GM13976 (cell line): ENCODE results near the gene LPCAT4.

Experiments used
- DNase-seq: peaks from one replicate; pipeline ENCODE4 v3.0.0; 2012; ENCODE audit warnings: low spot score
- in situ Hi-C: fragments of 300-500 bp; cut with MboI; formaldehyde crosslinking; loops from one replicate; pipeline ENCODE4 v1.12.0; 2022; ENCODE audit warnings: low sequenced_read_pairs, mixed read lengths, inconsistent platforms; ENCODE audit not compliant: unreplicated experiment
- TF ChIP-seq, protein P1 (sequence below): IDR thresholded peaks from 2 replicates; pipeline ENCODE4 v1.5.1; 2012; ENCODE audit warnings: borderline replicate concordance, mild to moderate bottlenecking; ENCODE audit not compliant: insufficient read depth; ENCODE audit errors: extremely low read depth, missing control alignments, control extremely low read depth

LPCAT4 gene

DNA sequence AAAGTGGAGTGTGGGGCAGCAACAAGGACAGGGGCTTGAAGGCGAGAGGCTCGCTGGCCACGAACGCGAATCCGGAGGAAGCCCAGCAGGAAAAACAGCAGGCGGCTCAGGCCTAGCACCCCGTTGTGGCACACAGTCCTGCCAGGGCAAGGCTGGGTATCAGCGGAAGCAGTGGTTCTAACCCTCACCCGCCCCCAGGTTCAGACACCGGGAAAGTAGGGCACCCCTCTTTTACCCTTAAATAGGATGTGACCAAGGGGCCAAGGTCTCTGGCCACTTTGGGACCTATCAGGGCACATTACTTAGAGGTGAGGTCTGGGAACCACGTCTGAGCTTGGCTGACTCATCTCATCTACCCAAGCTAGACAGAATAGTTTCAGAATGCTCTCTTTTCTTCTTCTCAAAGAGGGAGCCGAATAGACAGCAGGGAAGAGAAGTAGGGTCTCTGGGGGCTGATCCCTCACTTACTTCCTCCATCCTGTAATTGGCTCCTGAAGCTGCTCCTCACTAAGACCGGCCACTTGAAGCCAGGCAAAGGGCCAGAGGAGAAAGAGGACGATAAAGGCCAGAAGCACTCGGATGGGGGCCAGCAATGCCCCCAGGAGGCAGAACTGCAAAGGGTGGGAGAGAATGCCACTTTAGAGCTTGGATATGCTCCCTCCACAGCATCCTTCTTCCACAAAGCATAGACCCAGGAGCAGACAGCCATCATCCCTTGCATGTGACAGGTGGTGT lies 1.7 kb downstream of the LPCAT4 start:
- TF ChIP-seq, protein P1, sequence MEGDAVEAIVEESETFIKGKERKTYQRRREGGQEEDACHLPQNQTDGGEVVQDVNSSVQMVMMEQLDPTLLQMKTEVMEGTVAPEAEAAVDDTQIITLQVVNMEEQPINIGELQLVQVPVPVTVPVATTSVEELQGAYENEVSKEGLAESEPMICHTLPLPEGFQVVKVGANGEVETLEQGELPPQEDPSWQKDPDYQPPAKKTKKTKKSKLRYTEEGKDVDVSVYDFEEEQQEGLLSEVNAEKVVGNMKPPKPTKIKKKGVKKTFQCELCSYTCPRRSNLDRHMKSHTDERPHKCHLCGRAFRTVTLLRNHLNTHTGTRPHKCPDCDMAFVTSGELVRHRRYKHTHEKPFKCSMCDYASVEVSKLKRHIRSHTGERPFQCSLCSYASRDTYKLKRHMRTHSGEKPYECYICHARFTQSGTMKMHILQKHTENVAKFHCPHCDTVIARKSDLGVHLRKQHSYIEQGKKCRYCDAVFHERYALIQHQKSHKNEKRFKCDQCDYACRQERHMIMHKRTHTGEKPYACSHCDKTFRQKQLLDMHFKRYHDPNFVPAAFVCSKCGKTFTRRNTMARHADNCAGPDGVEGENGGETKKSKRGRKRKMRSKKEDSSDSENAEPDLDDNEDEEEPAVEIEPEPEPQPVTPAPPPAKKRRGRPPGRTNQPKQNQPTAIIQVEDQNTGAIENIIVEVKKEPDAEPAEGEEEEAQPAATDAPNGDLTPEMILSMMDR: no peak
- in situ Hi-C loops: loop anchor here (25.0 kb wide), 2 partner anchors 222 to 303 kb away; partner anchors contain the start of gene GOLGA8B
- peak; percentile 49 for DNase-seq

DNA sequence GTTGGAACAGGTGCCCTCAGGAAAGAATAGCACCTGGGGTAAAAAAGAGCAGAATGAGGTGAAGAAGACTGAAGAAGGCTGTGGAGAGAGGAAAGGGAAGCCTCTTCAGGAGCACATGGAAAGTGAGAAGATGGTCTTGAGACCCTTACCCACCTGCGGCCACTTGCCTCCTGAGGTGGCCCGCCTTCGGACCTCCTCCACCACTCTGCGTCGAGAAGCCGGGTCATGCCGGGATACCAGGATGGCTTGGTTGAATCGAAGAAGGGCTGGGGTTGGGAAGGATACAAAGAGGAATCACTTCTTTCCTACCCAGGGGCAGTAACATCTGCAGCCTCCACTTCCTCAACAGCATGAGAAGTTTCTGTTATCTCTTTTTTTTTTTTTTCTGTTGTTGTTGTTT lies 3.0 kb downstream of the LPCAT4 start:
- in situ Hi-C loops: loop anchor here (25.0 kb wide), 2 partner anchors 223 to 302 kb away; partner anchors contain the start of gene GOLGA8B
- DNase-seq: peak; percentile 12
- TF ChIP-seq, protein P1: no peak

- TF ChIP-seq, protein P1: no peak
- in situ Hi-C loops: loop anchor here (25.0 kb wide), 2 partner anchors 225 to 300 kb away; partner anchors contain the start of gene GOLGA8B
Observed at GRCh38 chr15:34362047-34362773, 4.8 kb downstream of the LPCAT4 start.

GRCh38 chr15:34361278-34361677 lies 5.7 kb downstream of the LPCAT4 start:
- TF ChIP-seq, protein P1: no peak
- DNase-seq: no peak
- in situ Hi-C loops: loop anchor here (25.0 kb wide), 2 partner anchors 226 to 299 kb away; partner anchors contain the start of gene GOLGA8B

More at GRCh38 chr15:34362047-34362773, 4.8 kb downstream of the LPCAT4 start:
- DNase-seq: no peak

DNA sequence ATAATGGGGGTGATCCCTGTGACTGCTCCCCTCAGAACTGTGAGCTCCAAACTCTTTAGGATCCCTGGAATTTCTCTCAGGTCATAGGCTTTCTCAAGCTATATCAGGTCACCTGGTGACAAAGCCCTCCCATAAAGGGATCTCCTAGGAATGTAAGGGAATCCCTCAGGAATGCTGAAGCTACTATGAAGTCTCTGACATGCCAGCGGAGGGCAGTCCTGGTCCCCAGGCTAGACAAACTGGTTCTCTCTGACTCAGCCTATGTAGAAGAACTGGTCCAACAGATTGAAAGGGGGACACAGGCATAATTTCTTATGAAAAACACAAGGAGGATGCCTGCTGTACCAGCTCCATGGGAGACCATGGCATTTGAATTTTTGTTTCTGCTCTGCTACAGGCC lies 6.7 kb downstream of the LPCAT4 start:
- TF ChIP-seq, protein P1: no peak
- in situ Hi-C loops: loop anchor here (25.0 kb wide), 2 partner anchors 227 to 298 kb away; partner anchors contain the start of gene GOLGA8B
- peak; percentile 8 for DNase-seq

- TF ChIP-seq, protein P1: no peak
- in situ Hi-C loops: loop anchor here (25.0 kb wide), 2 partner anchors 228 to 297 kb away; partner anchors contain the start of gene GOLGA8B
- DNase-seq: peak; percentile 11
Observed at GRCh38 chr15:34359416-34359815, 7.6 kb downstream of the LPCAT4 start.
